ENCODE results near the gene PARD3.

GRCh38 chr10:34462993-34463392, 352.1 kb downstream of the PARD3 start:
- TF ChIP-seq CTCF (IDR thresholded peaks at IDR 0.05; ENCODE audit: poor library complexity) (no peak), EZH2phosphoT487 (IDR thresholded peaks at IDR 0.05; ENCODE audit: low read depth, severe bottlenecking, unreplicated experiment) (no peak), EZH2 (IDR thresholded peaks at IDR 0.05; ENCODE audit: borderline replicate concordance) (no peak)
